GM12892 (cell line): ENCODE measurements around the gene TES.

Experiments
- POLR2A ChIP-seq: IDR thresholded peaks from 2 replicates; pipeline ENCODE4 v1.6.1; 2011; ENCODE audit warnings: low read depth, low read length, control low read depth
- POLR2AphosphoS5 ChIP-seq: IDR thresholded peaks from 2 replicates; pipeline ENCODE4 v1.6.1; 2011; ENCODE audit warnings: low read depth, low read length, control low read depth

GRCh38 chr7:116258734-116259133 lies 48.4 kb downstream of the TES start:
- TF ChIP-seq POLR2A (no peak), POLR2AphosphoS5 (no peak)
